SK-N-MC (cell line): ENCODE measurements around the gene RSPH3.

ENCODE experiments used
- EZH2 ChIP-seq: fragments of 200-600 bp; sonication (generic); IDR thresholded peaks from one replicate; pipeline ENCODE4 v1.6.1; 2017; ENCODE audit warnings: antibody characterized with exemption
- POLR2AphosphoS5 ChIP-seq: IDR thresholded peaks from 2 replicates; pipeline ENCODE4 v1.6.1; 2012; ENCODE audit warnings: mild to moderate bottlenecking, low read depth, low read length, borderline replicate concordance

GRCh38 chr6:158928068-158928467 is 71.9 kb downstream of the RSPH3 start:
- TF ChIP-seq POLR2AphosphoS5 (no peak), EZH2 (no peak)
